Activated CD4-positive, alpha-beta memory T cell treated with anti-CD3 and anti-CD28 coated beads for 36 hours (primary cell): ENCODE results near the gene NDFIP2. TPM values are rescaled to one million over a fixed set of nuclear protein-coding genes. Genes with fewer than 3 reads are reported as not detected.

Experiments
- CTCF ChIA-PET: fragments of 350-600 bp; sonication (Branson Sonifier 250); formaldehyde crosslinking; loops from one replicate; lab custom pipeline; 2021; ENCODE audit warnings: antibody characterized with exemption, inconsistent platforms; lab: Charles Lee
- POLR2A ChIA-PET: fragments of 350-600 bp; sonication (Branson Sonifier 250); formaldehyde crosslinking; loops from one replicate; lab custom pipeline; 2021; ENCODE audit warnings: antibody characterized with exemption; lab: Charles Lee
- DNase-seq: peaks from one replicate; pipeline ENCODE4 v3.0.0-alpha.2; 2020
- H3K27ac Mint-ChIP-seq: one replicate; pipeline ENCODE4 v1.8.0; 2021; ENCODE audit warnings: mixed read lengths
- H3K27me3 Mint-ChIP-seq: one replicate; pipeline ENCODE4 v1.8.0; 2021; ENCODE audit warnings: mixed read lengths
- H3K36me3 Mint-ChIP-seq: one replicate; pipeline ENCODE4 v1.8.0; 2021; ENCODE audit warnings: mixed read lengths
- H3K4me1 Mint-ChIP-seq: one replicate; pipeline ENCODE4 v1.8.0; 2021; ENCODE audit warnings: low read depth, mixed read lengths
- H3K4me3 Mint-ChIP-seq: one replicate; pipeline ENCODE4 v1.8.0; 2021; ENCODE audit warnings: mild to moderate bottlenecking, mixed read lengths
- H3K9me3 Mint-ChIP-seq: one replicate; pipeline ENCODE4 v1.8.0; 2021; ENCODE audit warnings: mixed read lengths
- intact Hi-C: fragments of 100-400 bp; cut with micrococcal nuclease; formaldehyde crosslinking; loops from one replicate; pipeline ENCODE4 v1.15.1; 2023
- total RNA-seq, 2 experiments: library from RNA; stranded (reverse); gene quantifications; one replicate each; pipeline ENCODE4 v1.2.3, GENCODE V29; 2021

NDFIP2 gene
- total RNA-seq, 2 experiments from 2014 or later = 175 to 178 TPM

DNA sequence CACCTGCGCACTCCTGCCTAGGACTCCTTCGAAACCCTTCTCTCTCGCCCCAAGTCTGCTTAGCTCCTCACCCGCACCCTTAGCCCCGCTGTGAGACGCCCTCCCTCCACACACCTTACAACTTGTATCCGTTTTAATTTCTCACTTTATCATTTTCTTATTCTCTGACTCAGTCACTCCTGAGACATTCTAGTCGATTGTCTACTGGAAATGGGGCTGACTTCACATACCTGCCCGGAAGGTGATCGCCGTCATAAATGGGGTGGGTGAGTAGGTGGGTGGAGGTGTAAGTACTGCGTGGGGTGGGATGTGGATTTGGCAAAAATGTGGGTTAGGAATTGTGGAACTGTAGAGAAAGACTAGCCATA is 714 bp downstream of the NDFIP2 start:
- Mint-ChIP-seq H3K4me3 (peak overlapping the region; percentile 90), H3K9me3 (no peaks in the 10 kb centered on the region), H3K27me3 (no peaks in the 10 kb centered on the region), H3K4me1 (peaks cover 61% of the 10 kb centered on the region), H3K27ac (peak overlapping the region; percentile 98), H3K36me3 (peaks cover 22% of the 10 kb centered on the region)
- ChIA-PET CTCF (interaction anchor here (0.6 to 4.3 kb wide), 13 partner anchors 14 to 89 kb away, joined by 3 to 29 read pairs (median 3); no protein-coding TSS in a partner anchor), POLR2A (interaction anchor here (0.7 to 6.7 kb wide), 17 partner anchors 9 to 79 kb away, joined by 3 to 114 read pairs (median 4); partner anchors contain the start of gene RBM26)
- peak; percentile 91 for DNase-seq
- intact Hi-C loops = loop anchor here (1.0 to 2.0 kb wide), 8 partner anchors 11 to 88 kb away; partner anchors contain the start of gene RBM26

- peak overlapping the region; percentile 90 for H3K4me3 Mint-ChIP-seq
- intact Hi-C loops = loop anchor here (1.0 kb wide), 1 partner anchor 10 kb away; no protein-coding TSS in a partner anchor
- H3K9me3 Mint-ChIP-seq = no peaks in the 10 kb centered on the region
- H3K4me1 Mint-ChIP-seq = peaks cover 66% of the 10 kb centered on the region
- ChIA-PET CTCF (interaction anchor here (0.6 to 4.3 kb wide), 11 partner anchors 19 to 91 kb away, joined by 3 to 35 read pairs (median 3); partner anchors contain the start of gene RBM26), POLR2A (interaction anchor here (0.9 to 6.7 kb wide), 10 partner anchors 9 to 79 kb away, joined by 3 to 114 read pairs (median 10); partner anchors contain the start of gene RBM26)
- peak overlapping the region; percentile 98 for H3K27ac Mint-ChIP-seq
- no peak for DNase-seq
- H3K27me3 Mint-ChIP-seq = no peaks in the 10 kb centered on the region
- H3K36me3 Mint-ChIP-seq = peaks cover 28% of the 10 kb centered on the region
These were observed 1.5 kb downstream of the NDFIP2 start for GRCh38 chr13:79482281-79482970.

DNA sequence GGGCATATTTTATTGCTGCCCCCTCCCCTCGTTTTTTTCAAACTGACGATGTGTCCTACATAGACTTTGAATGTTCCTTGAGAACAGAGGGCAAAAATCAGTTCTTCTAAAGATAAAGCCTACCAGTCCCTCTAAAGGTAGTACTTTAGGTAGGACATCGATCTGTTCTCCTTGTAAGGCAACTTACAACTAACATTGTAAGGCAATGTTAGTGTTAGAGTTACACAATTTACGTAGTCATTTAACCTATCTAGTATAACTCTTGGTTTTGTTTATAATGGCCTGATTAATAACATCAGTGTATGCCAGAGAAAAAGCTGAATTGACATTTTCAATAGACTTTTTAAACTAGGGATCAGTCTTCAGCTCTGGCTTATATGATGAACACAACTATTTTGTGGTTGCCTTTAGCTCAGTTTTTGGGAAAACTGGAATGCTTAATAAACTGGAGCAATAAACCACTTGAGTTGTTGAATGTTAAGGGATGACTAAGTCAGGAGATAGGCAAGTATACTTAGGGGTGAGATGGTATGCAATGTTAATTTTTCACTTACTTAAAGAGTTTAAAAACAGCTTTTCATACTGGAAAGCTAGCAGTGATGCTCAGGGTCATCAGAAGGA is 2.2 kb downstream of the NDFIP2 start:
- H3K27ac Mint-ChIP-seq = peak overlapping the region; percentile 98
- peaks cover 28% of the 10 kb centered on the region for H3K36me3 Mint-ChIP-seq

DNA sequence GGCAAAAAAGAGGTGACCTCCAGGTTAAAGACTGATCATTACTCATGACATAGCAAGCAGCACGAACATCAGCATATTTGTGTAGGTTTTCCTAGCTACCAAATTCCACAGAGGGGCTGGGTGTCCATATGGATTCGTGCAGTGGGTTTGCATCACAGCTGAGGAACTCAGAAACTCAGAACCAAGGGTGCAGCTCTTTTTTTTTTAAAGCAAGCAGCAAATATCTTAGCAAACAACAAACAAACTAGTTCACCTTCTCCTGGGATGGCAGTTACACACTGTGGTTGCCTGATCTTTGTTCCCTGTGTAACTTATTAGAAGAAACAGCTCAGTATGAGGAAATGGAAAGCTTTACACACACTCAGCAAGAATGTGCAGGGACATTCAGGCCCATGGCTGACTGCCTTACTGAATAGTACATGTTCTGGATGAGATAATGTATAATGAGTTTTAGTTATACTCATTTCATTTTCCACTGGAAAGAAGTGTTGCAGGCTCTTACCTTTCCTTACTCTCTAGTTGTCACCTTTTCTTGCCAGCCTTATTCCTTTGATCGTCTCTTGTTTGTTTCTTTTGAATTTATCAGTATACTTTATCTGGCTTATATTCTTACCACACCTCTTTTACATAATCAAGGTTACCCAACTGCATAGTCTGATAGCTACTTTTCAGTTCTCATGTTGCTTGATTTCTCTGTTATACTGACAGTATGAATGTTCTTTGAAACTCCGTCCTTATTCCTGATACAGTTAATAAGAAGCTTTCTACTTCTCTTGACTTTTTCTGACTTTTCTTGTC is 4.3 kb downstream of the NDFIP2 start:
- H3K27ac Mint-ChIP-seq = peak overlapping the region; percentile 84
- ChIA-PET CTCF (interaction anchor here (1.0 to 4.1 kb wide), 5 partner anchors 18 to 61 kb away, joined by 3 to 35 read pairs (median 4); no protein-coding TSS in a partner anchor), POLR2A (interaction anchor here (1.0 to 6.7 kb wide), 7 partner anchors 11 to 82 kb away, joined by 3 to 114 read pairs (median 15); partner anchors contain the start of gene RBM26)
- intact Hi-C loops = loop anchor here (1.0 kb wide), 2 partner anchors 16 to 93 kb away; no protein-coding TSS in a partner anchor
- peak; percentile 51 for DNase-seq
- H3K4me1 Mint-ChIP-seq = peaks cover 75% of the 10 kb centered on the region
- H3K4me3 Mint-ChIP-seq = peak overlapping the region; percentile 45
- peaks cover 37% of the 10 kb centered on the region for H3K36me3 Mint-ChIP-seq
- no peaks in the 10 kb centered on the region for H3K9me3 Mint-ChIP-seq
- H3K27me3 Mint-ChIP-seq = no peaks in the 10 kb centered on the region

More for the DNA sequence above, 2.2 kb downstream of the NDFIP2 start:
- DNase-seq = no peak
- ChIA-PET POLR2A (interaction anchor here (0.7 to 6.7 kb wide), 8 partner anchors 8 to 80 kb away, joined by 3 to 114 read pairs (median 30); partner anchors contain the start of gene RBM26), CTCF (interaction anchor here (0.6 to 4.3 kb wide), 10 partner anchors 18 to 92 kb away, joined by 3 to 35 read pairs (median 5); partner anchors contain the start of gene RBM26)
- peaks cover 73% of the 10 kb centered on the region for H3K4me1 Mint-ChIP-seq
- peak overlapping the region; percentile 77 for H3K4me3 Mint-ChIP-seq
- no peaks in the 10 kb centered on the region for H3K27me3 Mint-ChIP-seq
- no peaks in the 10 kb centered on the region for H3K9me3 Mint-ChIP-seq
- intact Hi-C loops = loop anchor here (1.0 kb wide), 1 partner anchor 59 kb away; no protein-coding TSS in a partner anchor

DNA sequence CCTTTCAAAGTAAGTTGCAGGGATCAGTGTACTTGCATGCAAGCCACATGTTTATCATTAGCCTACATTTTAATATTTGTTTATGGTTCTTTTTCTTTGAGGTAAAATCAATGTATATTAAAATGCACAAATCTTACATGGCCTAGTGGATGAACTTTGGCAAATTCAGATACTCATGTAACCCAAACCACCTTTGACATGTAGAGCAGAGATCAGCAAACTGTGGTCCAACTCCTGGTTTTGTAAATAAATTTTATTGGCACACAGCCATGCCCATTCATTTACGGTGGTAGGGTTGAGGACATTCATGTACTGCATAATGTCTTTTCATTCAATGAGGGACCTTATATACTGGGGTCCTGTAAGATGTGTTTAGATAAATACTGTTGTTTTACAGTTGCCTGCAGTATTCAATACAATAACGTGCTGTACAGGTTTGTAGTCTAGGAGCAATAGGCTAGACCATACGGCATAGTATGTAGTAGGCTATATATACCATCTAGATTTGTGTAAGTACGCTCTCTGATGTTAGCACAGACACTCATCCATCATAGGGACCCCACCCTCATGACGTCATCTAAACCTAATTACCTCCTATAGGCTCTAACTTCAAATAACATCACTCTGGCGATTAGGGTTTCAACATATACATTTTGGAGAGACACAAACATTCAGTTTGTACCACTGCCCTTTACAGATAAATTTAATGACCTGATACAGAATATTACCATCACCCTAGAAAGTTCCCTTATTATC is 5.7 kb downstream of the NDFIP2 start:
- POLR2A ChIA-PET = interaction anchor here (0.9 to 1.1 kb wide), 2 partner anchors 35 to 81 kb away, joined by 3 to 4 read pairs; partner anchors contain the start of gene RBM26
- no peaks in the 10 kb centered on the region for H3K9me3 Mint-ChIP-seq
- intact Hi-C loops = loop anchor here (1.0 kb wide), 1 partner anchor 55 kb away; no protein-coding TSS in a partner anchor
- peaks cover 36% of the 10 kb centered on the region for H3K36me3 Mint-ChIP-seq
- H3K27ac Mint-ChIP-seq = peak overlapping the region; percentile 87
- peaks cover 79% of the 10 kb centered on the region for H3K4me1 Mint-ChIP-seq
- no peak for DNase-seq
- H3K27me3 Mint-ChIP-seq = no peaks in the 10 kb centered on the region
- CTCF ChIA-PET = interaction anchor here (1.0 kb wide), 1 partner anchor 62 kb away, joined by 3 read pairs; no protein-coding TSS in a partner anchor
- peak overlapping the region; percentile 21 for H3K4me3 Mint-ChIP-seq

- peaks cover 83% of the 10 kb centered on the region for H3K4me1 Mint-ChIP-seq
- no peak for DNase-seq
- intact Hi-C loops = no loop called here
- H3K4me3 Mint-ChIP-seq = no peak overlapping the region
- no peaks in the 10 kb centered on the region for H3K27me3 Mint-ChIP-seq
- no peaks in the 10 kb centered on the region for H3K9me3 Mint-ChIP-seq
- ChIA-PET CTCF (interaction anchor here (1.2 kb wide), 1 partner anchor 66 kb away, joined by 6 read pairs; no protein-coding TSS in a partner anchor), POLR2A (interaction anchor here (1.2 kb wide), 1 partner anchor 9 kb away, joined by 3 read pairs; no protein-coding TSS in a partner anchor)
- H3K27ac Mint-ChIP-seq = peak overlapping the region; percentile 28
- H3K36me3 Mint-ChIP-seq = peaks cover 25% of the 10 kb centered on the region
These were observed 9.4 kb downstream of the NDFIP2 start for GRCh38 chr13:79490326-79490725.

- no peak overlapping the region for H3K4me3 Mint-ChIP-seq
- H3K36me3 Mint-ChIP-seq = peaks cover 20% of the 10 kb centered on the region
- H3K27me3 Mint-ChIP-seq = no peaks in the 10 kb centered on the region
- H3K9me3 Mint-ChIP-seq = no peaks in the 10 kb centered on the region
- ChIA-PET CTCF (no interaction called here), POLR2A (interaction anchor here (1.2 to 1.5 kb wide), 2 partner anchors 8 to 9 kb away, joined by 3 to 4 read pairs; no protein-coding TSS in a partner anchor)
- H3K27ac Mint-ChIP-seq = peak overlapping the region; percentile 78
- intact Hi-C loops = no loop called here
- DNase-seq = no peak
- H3K4me1 Mint-ChIP-seq = peaks cover 82% of the 10 kb centered on the region
These were observed 9.9 kb downstream of the NDFIP2 start for GRCh38 chr13:79490824-79491223.

- peaks cover 18% of the 10 kb centered on the region for H3K36me3 Mint-ChIP-seq
- POLR2A ChIA-PET = interaction anchor here (0.6 to 1.5 kb wide), 4 partner anchors 9 to 11 kb away, joined by 3 to 4 read pairs (median 4); no protein-coding TSS in a partner anchor
- peak overlapping the region; percentile 78 for H3K27ac Mint-ChIP-seq
These were observed 10.8 kb downstream of the NDFIP2 start for GRCh38 chr13:79491715-79492114.

GRCh38 chr13:79492313-79492798 is 11.4 kb downstream of the NDFIP2 start:
- Mint-ChIP-seq H3K4me1 (peaks cover 80% of the 10 kb centered on the region), H3K27ac (peak overlapping the region; percentile 78), H3K27me3 (no peaks in the 10 kb centered on the region), H3K9me3 (no peaks in the 10 kb centered on the region), H3K4me3 (peak overlapping the region; percentile 37), H3K36me3 (peaks cover 13% of the 10 kb centered on the region)
- DNase-seq = peak; percentile 58
- ChIA-PET POLR2A (interaction anchor here (0.6 to 1.5 kb wide), 4 partner anchors 8 to 11 kb away, joined by 3 to 4 read pairs (median 4); no protein-coding TSS in a partner anchor), CTCF (interaction anchor here (0.6 kb wide), 1 partner anchor 51 kb away, joined by 3 read pairs; no protein-coding TSS in a partner anchor)
- intact Hi-C loops = loop anchor here (1.0 kb wide), 2 partner anchors 9 to 10 kb away; no protein-coding TSS in a partner anchor

More at GRCh38 chr13:79491715-79492114, 10.8 kb downstream of the NDFIP2 start:
- Mint-ChIP-seq H3K4me3 (peak overlapping the region; percentile 14), H3K4me1 (peaks cover 81% of the 10 kb centered on the region), H3K9me3 (no peaks in the 10 kb centered on the region), H3K27me3 (no peaks in the 10 kb centered on the region)
- intact Hi-C loops = loop anchor here (1.0 kb wide), 2 partner anchors 9 to 10 kb away; no protein-coding TSS in a partner anchor
- no peak for DNase-seq
- CTCF ChIA-PET = interaction anchor here (0.6 kb wide), 1 partner anchor 52 kb away, joined by 3 read pairs; no protein-coding TSS in a partner anchor
